Muscle layer of colon (tissue), 2 donors: ENCODE measurements around the gene DCAF4L1.
A peak's percentile ranks its signal among the peaks of the same experiment; 100 is the strongest.

Experiments
- H3K27ac ChIP-seq: one replicate; pipeline ENCODE4 v1.7.0; 2013; ENCODE audit warnings: low read depth, mild to moderate bottlenecking, low read length, moderate library complexity
- H3K27me3 ChIP-seq, 2 donors: one replicate each; pipeline ENCODE4 v1.7.0; 2013; ENCODE audit warnings: low read length in 2 of 2, mild to moderate bottlenecking in 2 of 2; ENCODE audit not compliant: insufficient read depth in 2 of 2, control insufficient read depth in 1 of 2
- H3K36me3 ChIP-seq: one replicate; pipeline ENCODE4 v1.7.0; 2013; ENCODE audit warnings: mild to moderate bottlenecking, low read length; ENCODE audit not compliant: insufficient read depth
- H3K4me1 ChIP-seq: one replicate; pipeline ENCODE4 v1.7.0; 2013; ENCODE audit warnings: mild to moderate bottlenecking, low read length; ENCODE audit not compliant: insufficient read depth
- H3K4me3 ChIP-seq, 2 donors: one replicate each; pipeline ENCODE4 v1.7.0; 2013; ENCODE audit warnings: low read length in 2 of 2, low read depth in 1 of 2, mild to moderate bottlenecking in 1 of 2, moderate library complexity in 1 of 2
- H3K9ac ChIP-seq: one replicate; pipeline ENCODE4 v1.7.0; 2013; ENCODE audit warnings: low read length
- H3K9me3 ChIP-seq: one replicate; pipeline ENCODE4 v1.7.0; 2013; ENCODE audit warnings: mild to moderate bottlenecking, low read length
- donor health status: abdominal sarcoma.
- donor health status: Adenocarcinoma of cecum.

DCAF4L1 gene, protein sequence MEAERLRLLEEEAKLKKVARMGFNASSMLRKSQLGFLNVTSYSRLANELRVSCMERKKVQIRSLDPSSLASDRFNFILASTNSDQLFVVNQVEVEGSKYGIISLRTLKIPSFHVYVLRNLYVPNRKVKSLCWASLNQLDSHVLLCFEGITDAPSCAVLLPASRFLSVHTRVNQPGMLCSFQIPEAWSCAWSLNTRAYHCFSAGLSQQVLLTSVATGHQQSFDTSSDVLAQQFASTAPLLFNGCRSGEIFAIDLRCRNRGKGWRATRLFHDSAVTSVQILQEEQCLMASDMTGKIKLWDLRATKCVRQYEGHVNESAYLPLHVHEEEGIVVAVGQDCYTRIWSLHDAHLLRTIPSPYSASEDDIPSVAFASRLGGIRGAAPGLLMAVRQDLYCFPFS

DNA sequence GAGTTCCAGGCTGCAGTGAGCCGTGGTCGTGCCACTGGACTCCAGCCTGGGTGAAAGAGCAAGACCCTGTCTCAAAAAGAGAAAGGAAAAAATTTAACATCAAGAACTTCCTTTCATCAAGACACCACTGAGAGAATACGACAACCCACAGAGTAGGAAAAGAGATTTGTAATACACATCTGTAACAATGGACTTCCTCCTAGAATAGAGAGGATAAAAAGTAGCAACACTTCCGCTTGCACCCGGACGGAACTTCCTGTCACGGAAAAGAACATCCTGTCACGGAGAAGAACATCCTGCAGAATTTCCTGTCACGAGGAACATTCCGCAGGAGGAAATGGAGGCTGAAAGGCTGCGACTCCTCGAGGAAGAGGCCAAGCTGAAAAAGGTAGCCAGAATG, at the start of gene DCAF4L1:
Gene DCAF4L1, plus strand, starts transcription at position 301 of the 400 bp plus-strand sequence. Its CDS starts 37 bp downstream, at position 338.
- Histone ChIP-seq H3K4me3 (no peak within 1 kb of the TSS), H3K4me1 (no peaks in the 10 kb centered on the region), H3K27ac (no peak within 1 kb of the TSS), H3K9ac (no peak within 1 kb of the TSS), H3K27me3 (no peaks in the 10 kb centered on the region), H3K9me3 (no peaks in the 10 kb centered on the region), H3K36me3 (no peaks in the 10 kb centered on the region)

DNA sequence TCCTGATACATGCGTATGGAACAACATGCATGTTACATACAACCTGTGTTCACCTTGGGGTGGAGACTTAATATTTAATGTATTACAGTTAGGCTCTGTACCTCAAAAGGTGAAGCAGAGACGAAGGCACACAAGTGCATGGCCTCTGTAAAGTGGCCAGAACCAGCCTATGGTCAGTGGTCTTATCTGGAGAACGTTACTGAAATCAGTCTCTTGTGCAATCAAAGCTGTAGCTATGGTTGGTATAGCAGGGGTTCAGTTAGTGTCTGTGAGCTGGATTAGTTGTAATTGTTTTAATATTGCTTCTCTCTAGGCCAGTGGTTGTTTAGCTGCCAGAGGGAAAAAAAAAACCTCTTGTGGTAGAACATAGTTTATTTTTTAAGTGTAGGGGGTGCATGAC, 48.6 kb upstream of the DCAF4L1 start:
- no peaks in the 10 kb centered on the region for H3K9me3 ChIP-seq
- no peak overlapping the region for H3K27ac ChIP-seq
- no peak overlapping the region for H3K9ac ChIP-seq
- H3K4me1 ChIP-seq = peaks cover 13% of the 10 kb centered on the region
- no peak overlapping the region for H3K4me3 ChIP-seq
- no peaks in the 10 kb centered on the region for H3K36me3 ChIP-seq
- no peaks in the 10 kb centered on the region for H3K27me3 ChIP-seq

DNA sequence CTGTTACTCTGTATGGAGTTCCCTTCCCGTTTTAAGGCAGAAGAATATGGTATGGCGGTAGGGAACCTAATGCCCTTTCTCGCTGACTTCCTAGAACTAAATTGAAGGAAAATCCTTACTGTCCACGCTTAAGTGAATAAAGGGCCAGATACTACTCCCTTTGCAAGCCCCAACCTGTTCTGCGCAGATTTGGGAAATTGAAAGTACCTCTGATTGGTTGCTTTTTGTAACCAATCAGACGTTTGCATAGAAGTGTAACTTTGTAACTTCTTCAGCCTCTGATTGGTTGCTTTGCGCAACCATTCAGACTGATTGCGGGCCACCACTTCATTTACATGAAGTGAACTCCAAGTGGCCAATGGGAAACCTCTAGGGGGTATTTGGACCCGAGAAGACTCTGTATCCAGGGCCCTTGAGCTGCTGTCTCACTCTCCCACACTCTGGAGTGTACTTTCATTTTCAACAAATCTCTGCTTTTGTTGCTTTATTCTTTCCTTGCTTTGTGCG, 47.5 kb upstream of the DCAF4L1 start:
- Histone ChIP-seq H3K4me1 (peaks cover 13% of the 10 kb centered on the region), H3K9ac (no peak overlapping the region), H3K27me3 (no peaks in the 10 kb centered on the region), H3K4me3 (peak overlapping the region in 1 of 2 donors; percentile 99), H3K36me3 (peaks cover 1% of the 10 kb centered on the region), H3K9me3 (no peaks in the 10 kb centered on the region), H3K27ac (no peak overlapping the region)

DNA sequence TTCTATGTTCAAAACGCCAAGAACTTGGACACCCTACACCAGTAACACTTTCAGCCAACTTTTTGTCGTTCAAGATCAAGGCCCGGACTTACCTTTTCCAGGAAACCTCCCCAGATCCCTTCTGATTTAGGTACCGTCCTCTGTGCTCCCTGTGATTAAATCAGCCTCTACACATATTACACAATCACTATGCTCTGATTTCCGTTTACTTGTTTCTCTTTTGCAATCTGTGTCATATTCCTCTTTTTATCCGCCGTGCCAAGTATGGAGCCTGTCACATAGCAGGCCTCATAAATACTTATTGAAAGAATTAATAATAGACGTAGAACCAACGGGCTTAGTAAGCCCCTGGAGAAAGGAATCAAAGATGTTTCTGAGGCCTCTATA, 47.0 kb upstream of the DCAF4L1 start:
- Histone ChIP-seq H3K4me3 (peak overlapping the region; percentile 71 to 99), H3K9ac (no peak overlapping the region), H3K4me1 (peaks cover 13% of the 10 kb centered on the region), H3K27ac (peak overlapping the region; percentile 59), H3K9me3 (no peaks in the 10 kb centered on the region), H3K27me3 (no peaks in the 10 kb centered on the region), H3K36me3 (peaks cover 6% of the 10 kb centered on the region)

DNA sequence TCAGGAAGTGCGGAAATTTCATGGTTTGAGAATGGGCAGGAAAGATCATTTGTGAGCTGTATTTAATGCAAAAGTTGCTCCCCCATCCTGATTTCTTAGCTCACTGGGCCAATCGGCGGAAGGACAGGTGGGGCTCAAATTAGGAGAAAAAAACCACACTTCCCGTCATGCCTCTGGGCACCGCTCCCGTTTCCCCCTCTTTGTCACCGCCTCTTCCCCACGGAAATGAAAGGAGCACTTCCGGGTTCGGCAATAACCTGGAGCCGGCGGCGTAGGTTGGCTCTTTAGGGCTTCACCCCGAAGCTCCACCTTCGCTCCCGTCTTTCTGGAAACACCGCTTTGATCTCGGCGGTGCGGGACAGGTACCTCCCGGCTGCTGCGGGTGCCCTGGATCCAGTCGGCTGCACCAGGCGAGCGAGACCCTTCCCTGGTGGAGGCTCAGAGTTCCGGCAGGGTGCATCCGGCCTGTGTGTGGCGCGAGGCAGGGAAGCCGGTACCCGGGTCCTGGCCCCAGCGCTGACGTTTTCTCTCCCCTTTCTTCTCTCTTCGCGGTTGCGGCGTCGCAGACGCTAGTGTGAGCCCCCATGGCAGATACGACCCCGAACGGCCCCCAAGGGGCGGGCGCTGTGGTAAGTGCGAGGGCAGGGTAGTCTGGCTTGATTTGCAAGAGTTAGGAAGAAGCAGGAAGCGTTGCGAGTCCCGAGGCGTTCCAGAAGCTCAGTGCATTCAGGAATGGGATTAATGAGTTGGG, 46.5 kb upstream of the DCAF4L1 start, which contains the start of gene TMEM33:
Gene TMEM33, plus strand, starts transcription at position 529 of the 751 bp plus-strand sequence. Its CDS starts 56 bp downstream, at position 585.
- Histone ChIP-seq H3K4me1 (peaks cover 13% of the 10 kb centered on the region), H3K27ac (peak within 1 kb of the TSS; percentile 59), H3K4me3 (peak within 1 kb of the TSS; percentile 71 to 99), H3K9ac (peak within 1 kb of the TSS; percentile 81), H3K9me3 (no peaks in the 10 kb centered on the region), H3K27me3 (no peaks in the 10 kb centered on the region), H3K36me3 (peaks cover 11% of the 10 kb centered on the region)

DNA sequence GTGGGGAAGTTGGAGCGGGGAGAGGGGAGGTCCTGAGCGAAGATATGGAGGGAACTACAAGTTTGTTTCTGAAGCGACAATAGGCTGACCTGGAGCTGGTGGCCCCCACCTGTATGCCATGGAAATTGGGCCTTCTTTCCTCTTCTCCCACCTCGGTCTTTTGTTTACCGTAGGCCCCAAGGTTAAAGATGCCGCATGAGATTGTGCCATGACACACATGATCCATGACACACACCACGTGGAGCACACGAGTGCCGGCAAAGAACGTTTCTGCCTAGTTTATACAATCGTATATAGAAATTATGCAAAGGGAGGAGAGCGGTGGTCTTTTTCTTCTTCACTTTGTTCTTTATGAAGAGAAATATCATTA, 45.9 kb upstream of the DCAF4L1 start:
- peak overlapping the region; percentile 81 for H3K9ac ChIP-seq
- no peaks in the 10 kb centered on the region for H3K9me3 ChIP-seq
- peaks cover 12% of the 10 kb centered on the region for H3K36me3 ChIP-seq
- peak overlapping the region; percentile 59 for H3K27ac ChIP-seq
- H3K4me3 ChIP-seq = peak overlapping the region; percentile 71 to 99
- H3K4me1 ChIP-seq = peaks cover 13% of the 10 kb centered on the region
- no peaks in the 10 kb centered on the region for H3K27me3 ChIP-seq

DNA sequence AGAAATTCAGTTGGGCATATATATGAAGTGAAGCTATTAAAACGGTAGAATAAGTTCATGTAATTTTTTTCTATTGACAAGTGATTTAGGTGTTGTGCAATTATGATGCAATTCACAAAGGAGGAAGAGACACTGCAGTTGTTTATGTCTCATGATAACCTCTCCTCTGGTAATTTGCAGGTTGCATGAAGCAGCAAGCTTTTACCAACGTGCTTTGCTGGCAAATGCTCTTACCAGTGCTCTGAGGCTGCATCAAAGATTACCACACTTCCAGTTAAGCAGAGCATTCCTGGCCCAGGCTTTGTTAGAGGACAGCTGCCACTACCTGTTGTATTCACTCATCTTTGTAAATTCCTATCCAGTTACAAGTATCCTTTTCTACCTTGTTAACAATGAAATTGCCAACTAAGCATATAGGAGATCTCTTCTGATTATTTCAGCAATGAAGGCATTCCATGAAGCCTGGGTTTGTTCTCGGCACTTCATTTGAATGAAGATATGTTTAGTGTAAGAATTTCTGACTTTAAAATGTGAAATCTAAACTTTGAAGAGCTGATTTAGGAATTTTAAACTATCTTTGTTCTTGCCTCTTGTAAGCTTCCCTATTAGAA, 42.4 kb upstream of the DCAF4L1 start:
- Histone ChIP-seq H3K36me3 (peaks cover 19% of the 10 kb centered on the region), H3K4me3 (no peak overlapping the region), H3K9me3 (no peaks in the 10 kb centered on the region), H3K9ac (no peak overlapping the region), H3K27ac (no peak overlapping the region), H3K27me3 (no peaks in the 10 kb centered on the region), H3K4me1 (peaks cover 13% of the 10 kb centered on the region)

DNA sequence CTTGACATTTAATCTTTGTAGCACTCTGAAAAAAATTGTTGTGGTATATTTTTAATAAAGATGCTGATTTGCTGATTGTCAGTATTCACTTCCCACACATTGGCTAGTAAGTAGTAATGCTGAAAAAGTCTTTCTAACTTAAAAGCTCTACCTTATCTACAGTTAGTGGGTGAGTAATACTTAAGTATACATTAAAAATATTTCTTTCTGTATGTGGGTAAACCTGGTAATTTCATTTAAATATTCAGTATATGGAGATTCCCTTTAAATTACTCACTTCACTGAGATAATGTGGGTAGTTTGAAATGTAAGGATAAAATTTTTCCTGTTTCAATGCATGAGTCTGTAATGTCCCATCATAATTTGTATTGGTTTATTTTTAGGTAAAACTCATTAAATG, 40.7 kb upstream of the DCAF4L1 start:
- H3K4me1 ChIP-seq = peaks cover 7% of the 10 kb centered on the region
- H3K4me3 ChIP-seq = no peak overlapping the region
- H3K9ac ChIP-seq = no peak overlapping the region
- no peaks in the 10 kb centered on the region for H3K9me3 ChIP-seq
- H3K27me3 ChIP-seq = no peaks in the 10 kb centered on the region
- peaks cover 30% of the 10 kb centered on the region for H3K36me3 ChIP-seq
- no peak overlapping the region for H3K27ac ChIP-seq

DNA sequence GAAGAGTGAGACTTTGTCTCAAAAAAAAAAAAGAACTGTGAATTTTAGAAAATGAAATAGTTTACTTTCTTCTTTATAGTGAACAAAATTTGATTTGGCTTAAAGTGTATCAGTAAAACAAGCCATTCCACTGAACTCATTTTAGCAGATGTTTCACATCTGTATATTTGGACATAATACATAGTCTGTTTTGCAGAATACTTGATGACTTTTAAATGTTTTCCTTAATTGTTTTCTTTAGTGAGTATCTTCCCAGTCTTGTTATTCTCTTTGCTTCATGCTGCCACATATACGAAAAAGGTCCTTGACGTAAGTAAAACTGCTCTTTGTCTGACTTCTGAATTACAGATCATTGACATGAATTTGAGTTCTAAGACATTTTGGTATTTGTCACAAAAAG, 38.0 kb upstream of the DCAF4L1 start:
- peaks cover 30% of the 10 kb centered on the region for H3K36me3 ChIP-seq
- H3K9ac ChIP-seq = no peak overlapping the region
- H3K4me1 ChIP-seq = no peaks in the 10 kb centered on the region
- no peak overlapping the region for H3K27ac ChIP-seq
- H3K27me3 ChIP-seq = no peaks in the 10 kb centered on the region
- no peak overlapping the region for H3K4me3 ChIP-seq
- no peaks in the 10 kb centered on the region for H3K9me3 ChIP-seq

DNA sequence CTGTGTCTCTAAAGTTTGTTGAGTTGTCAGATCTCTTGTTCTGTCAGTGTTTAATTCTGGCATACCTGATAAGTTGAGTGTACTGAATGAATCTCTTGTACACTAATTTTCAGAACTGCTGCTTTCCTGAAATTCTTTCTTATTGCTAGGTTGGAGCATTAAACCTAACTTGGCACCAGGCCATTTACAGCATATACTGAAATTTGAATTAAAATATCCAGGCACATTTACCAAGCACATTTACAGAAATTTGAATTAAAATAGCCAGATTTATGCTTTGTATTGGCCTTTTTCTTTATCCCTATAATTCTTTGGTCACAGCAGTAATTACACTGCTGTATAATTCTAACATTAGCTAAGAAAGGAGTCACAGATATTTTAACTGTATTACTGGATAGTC, 37.5 kb upstream of the DCAF4L1 start:
- Histone ChIP-seq H3K27me3 (no peaks in the 10 kb centered on the region), H3K9me3 (no peaks in the 10 kb centered on the region), H3K4me1 (no peaks in the 10 kb centered on the region), H3K27ac (no peak overlapping the region), H3K4me3 (no peak overlapping the region), H3K9ac (no peak overlapping the region), H3K36me3 (peaks cover 29% of the 10 kb centered on the region)

DNA sequence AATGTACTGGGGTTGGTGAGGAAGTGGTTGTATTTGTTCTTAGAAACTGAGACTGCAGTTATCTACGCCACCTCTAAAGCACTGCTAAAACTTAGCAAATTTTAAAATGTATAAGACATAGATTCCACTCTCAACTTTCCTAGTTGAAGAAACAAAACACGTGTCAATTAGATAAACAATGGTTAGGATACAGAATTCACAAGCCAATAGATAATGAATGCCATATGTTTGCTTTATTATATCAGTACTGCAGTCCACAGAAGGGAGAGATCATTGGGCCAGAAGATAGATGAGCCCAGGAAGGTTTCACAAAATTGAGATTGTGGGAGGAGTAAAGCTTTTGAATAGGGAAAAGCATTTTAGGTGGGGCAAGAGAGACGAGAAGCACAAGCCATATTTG, 32.0 kb upstream of the DCAF4L1 start:
- Histone ChIP-seq H3K9ac (no peak overlapping the region), H3K27me3 (no peaks in the 10 kb centered on the region), H3K27ac (no peak overlapping the region), H3K9me3 (no peaks in the 10 kb centered on the region), H3K4me1 (no peaks in the 10 kb centered on the region), H3K36me3 (peaks cover 35% of the 10 kb centered on the region), H3K4me3 (no peak overlapping the region)
